ENCODE measurements around the gene CRMP1. TPM values are rescaled to one million over a fixed set of nuclear protein-coding genes. Genes with fewer than 3 reads are reported as not detected.

The CRMP1 gene
- total and polyA plus RNA-seq, 12 donors: 0.18 to 17.7 (median 4.8) TPM

GRCh38 chr4:5877392-5877791, 15.5 kb downstream of the CRMP1 start:
- Histone ChIP-seq H3K4me1 (replicated peaks in 1 of 2) (no peaks in the 10 kb centered on the region), H3K27me3 (no peaks in the 10 kb centered on the region), H3K9me3 (replicated peaks in 1 of 3) (no peaks in the 10 kb centered on the region), H3K27ac (no peak overlapping the region), H3K36me3 (replicated peaks in 1 of 2) (no peaks in the 10 kb centered on the region), H3K4me3 (no peak overlapping the region)
- intact Hi-C loops (cut with DNase I): no loop called here
- DNase-seq: no peak
- TF ChIP-seq CTCF (IDR thresholded peaks at IDR 0.05) (no peak), POLR2A (IDR thresholded peaks at IDR 0.05) (no peak)
- WGBS, 4 donors: 72 to 83% (median 76%) methylated on average over 9 of the region's 9 CpGs

GRCh38 chr4:5874811-5875449, 18.0 kb downstream of the CRMP1 start:
- no peaks in the 10 kb centered on the region for H3K9me3 ChIP-seq (replicated peaks in 1 of 3)
- no peaks in the 10 kb centered on the region for H3K27me3 ChIP-seq
- no peaks in the 10 kb centered on the region for H3K4me1 ChIP-seq (replicated peaks in 1 of 2)
- WGBS, 4 donors: 34 to 54% (median 43%) methylated on average over 6 of the region's 6 CpGs
- H3K27ac ChIP-seq: no peak overlapping the region
- intact Hi-C loops (cut with DNase I): no loop called here
- TF ChIP-seq POLR2A (IDR thresholded peaks at IDR 0.05): no peak
- no peak for TF ChIP-seq CTCF (IDR thresholded peaks at IDR 0.05)
- no peak for DNase-seq
- H3K36me3 ChIP-seq (replicated peaks in 1 of 2): no peaks in the 10 kb centered on the region
- H3K4me3 ChIP-seq: no peak overlapping the region

GRCh38 chr4:5870701-5871100, 22.2 kb downstream of the CRMP1 start:
- no peak for DNase-seq
- no peak overlapping the region for H3K4me3 ChIP-seq
- no peaks in the 10 kb centered on the region for H3K36me3 ChIP-seq (replicated peaks in 1 of 2)
- TF ChIP-seq CTCF (IDR thresholded peaks at IDR 0.05): no peak
- TF ChIP-seq POLR2A (IDR thresholded peaks at IDR 0.05): no peak
- H3K27ac ChIP-seq: no peak overlapping the region
- H3K9me3 ChIP-seq (replicated peaks in 1 of 3): no peaks in the 10 kb centered on the region
- WGBS, 4 donors: 59 to 69% (median 64%) methylated on average over 4 to 13 of the region's 13 CpGs
- H3K27me3 ChIP-seq: no peaks in the 10 kb centered on the region
- intact Hi-C loops (cut with DNase I): no loop called here
- no peaks in the 10 kb centered on the region for H3K4me1 ChIP-seq (replicated peaks in 1 of 2)

- H3K36me3 ChIP-seq (replicated peaks in 1 of 2): no peaks in the 10 kb centered on the region
- 72 to 81% (median 77%) methylated on average over 12 to 14 of the region's 14 CpGs for WGBS, 4 donors
- no peaks in the 10 kb centered on the region for H3K27me3 ChIP-seq
- no peak for TF ChIP-seq CTCF (IDR thresholded peaks at IDR 0.05)
- no peak for TF ChIP-seq POLR2A (IDR thresholded peaks at IDR 0.05)
- DNase-seq: no peak
- no peaks in the 10 kb centered on the region for H3K9me3 ChIP-seq (replicated peaks in 1 of 3)
- no peak overlapping the region for H3K4me3 ChIP-seq
- H3K27ac ChIP-seq: no peak overlapping the region
- H3K4me1 ChIP-seq (replicated peaks in 1 of 2): no peaks in the 10 kb centered on the region
- intact Hi-C loops (cut with DNase I): no loop called here
These were observed 22.8 kb downstream of the CRMP1 start for GRCh38 chr4:5869966-5870619.

Measured in adrenal gland (tissue), 12 donors.